K562 (cell line): ENCODE measurements around the gene PCDHGB2. TPM values are rescaled to one million over a fixed set of nuclear protein-coding genes. Genes with fewer than 3 reads are reported as not detected.
A peak's percentile ranks its signal among the peaks of the same experiment; 100 is the strongest.

Experiments
- ATAC-seq: fragments of 200-7000 bp; cut with Tn5 transposase; 3 replicates; pipeline ENCODE4 v1.9.1; 2020; ENCODE audit warnings: moderate library complexity
- BruUV-seq: library from RNA; stranded (reverse); fragments of 400-500 nt; replicated peaks from 2 replicates; lab custom pipeline; 2021; lab: Mats Ljungman, UMichigan
- CTCF ChIA-PET: fragments of 300-600 bp; formaldehyde crosslinking; extraction: SDS; loops from one replicate; lab custom pipeline; 2021; ENCODE audit warnings: low intra/inter-chr PET ratio; lab: Yijun Ruan, JAX
- POLR2A ChIA-PET: fragments of 300-600, 350-650 bp; sonication (Branson Sonifier 250); formaldehyde crosslinking; extraction: SDS; loops from one replicate; lab custom pipeline; 2021; ENCODE audit warnings: antibody characterized with exemption, inconsistent platforms; lab: Yijun Ruan, JAX
- DNase-seq, 4 experiments: peaks; one replicate each; pipeline versions ENCODE4 v3.0.0 to v3.0.0-alpha.2; 2011 to 2018; ENCODE audit warnings: low spot score in 3 of 4, mixed read lengths in 3 of 4; ENCODE audit errors: extremely low read depth in 1 of 4
- FAIRE-seq: peaks from 2 replicates; lab custom pipeline; 2011; peaks lifted over from hg19 to GRCh38; lab: Jason Lieb, UNC
- H2AFZ ChIP-seq: 2 replicates; pipeline ENCODE4 v1.6.0; 2011; ENCODE audit warnings: low read depth, low read length, control low read depth, inconsistent platforms
- H3K27ac ChIP-seq: fragments of 200-600 bp; 3 replicates; pipeline ENCODE4 v1.8.0; 2011; ENCODE audit warnings: low read depth, mild to moderate bottlenecking, control low read depth, inconsistent platforms, low read length, moderate library complexity, mixed read lengths; ENCODE audit errors: extremely low read depth
- H3K27me3 ChIP-seq, 2 experiments: fragments of 300-600 bp in 1 of 2; 2 replicates in 1 of 2; 3 replicates in 1 of 2; pipeline versions ENCODE4 v1.6.0 to v1.8.0; 2011; ENCODE audit warnings: inconsistent platforms in 2 of 2, low read length in 2 of 2, mild to moderate bottlenecking in 1 of 2, mixed read lengths in 1 of 2, moderate library complexity in 1 of 2; ENCODE audit not compliant: control insufficient read depth in 2 of 2, insufficient read depth in 2 of 2
- H3K36me3 ChIP-seq: fragments of 300-600 bp; 3 replicates; pipeline ENCODE4 v1.8.0; 2011; ENCODE audit warnings: mild to moderate bottlenecking, low read length, inconsistent platforms; ENCODE audit not compliant: control insufficient read depth, insufficient read depth
- H3K4me1 ChIP-seq, 2 experiments: fragments of 200-600 bp in 1 of 2; replicated peaks in 1 of 2; 2 replicates in 1 of 2; 3 replicates in 1 of 2; pipeline versions ENCODE4 v1.5.1 to v1.8.0; 2011; ENCODE audit warnings: inconsistent platforms in 2 of 2, low read length in 2 of 2, mild to moderate bottlenecking in 1 of 2, mixed read lengths in 1 of 2, moderate library complexity in 1 of 2; ENCODE audit not compliant: control insufficient read depth in 2 of 2, insufficient read depth in 2 of 2
- H3K4me2 ChIP-seq: 2 replicates; pipeline ENCODE4 v1.6.1; 2011; ENCODE audit warnings: low read length, control low read depth, inconsistent platforms, mixed read lengths; ENCODE audit not compliant: insufficient read depth
- H3K4me3 ChIP-seq: fragments of 200-600 bp; sonication (generic), shearing (Covaris generic); 2 replicates; pipeline ENCODE4 v1.5.1; 2016; ENCODE audit warnings: control low read depth, inconsistent platforms
- H3K79me2 ChIP-seq: fragments of 200-600 bp; 3 replicates; pipeline ENCODE4 v1.8.0; 2011; ENCODE audit warnings: low read length, inconsistent platforms; ENCODE audit not compliant: control insufficient read depth, insufficient read depth
- H3K9ac ChIP-seq, 2 experiments: 2 replicates each; pipeline versions ENCODE4 v1.6.0 to v1.6.1; 2011; ENCODE audit warnings: low read depth in 2 of 2, low read length in 2 of 2, control low read depth in 1 of 2, inconsistent platforms in 1 of 2, mild to moderate bottlenecking in 1 of 2, mixed read lengths in 1 of 2; ENCODE audit not compliant: insufficient read depth in 1 of 2
- H3K9me1 ChIP-seq: one replicate; pipeline ENCODE4 v1.6.0; 2011; ENCODE audit warnings: inconsistent platforms, mild to moderate bottlenecking, low read length, moderate library complexity; ENCODE audit not compliant: control insufficient read depth, insufficient read depth
- H3K9me3 ChIP-seq: replicated peaks from 2 replicates; pipeline ENCODE4 v1.5.1; 2011; ENCODE audit warnings: low read depth, low read length, inconsistent platforms; ENCODE audit not compliant: control insufficient read depth, insufficient read depth
- H4K20me1 ChIP-seq: replicated peaks from 2 replicates; pipeline ENCODE4 v1.6.1; 2011; ENCODE audit warnings: low read length, inconsistent platforms, mixed read lengths; ENCODE audit not compliant: control insufficient read depth, insufficient read depth
- SMAD2 ChIP-seq: fragments of 150-350 bp; IDR thresholded peaks from 2 replicates; pipeline ENCODE4 v1.6.1; 2014; ENCODE audit warnings: low read depth, mild to moderate bottlenecking, low read length
- WGBS: fragments of 100-300 bp; shearing (Covaris generic); methylation state at CpG from one replicate; pipeline ENCODE4 v1.1.6; 2016; ENCODE audit warnings: low coverage, mixed read lengths; ENCODE audit not compliant: insufficient coverage; ENCODE audit errors: missing lambda C conversion rate; 5-methylcytosine and 5-hydroxymethylcytosine counted together
- in situ Hi-C: fragments of 300-500 bp; cut with MboI; formaldehyde crosslinking; loops from 4 replicates; pipeline ENCODE4 v1.15.0; 2018; ENCODE audit warnings: inconsistent platforms, mixed read lengths
- intact Hi-C: fragments of 100-400 bp; cut with micrococcal nuclease; formaldehyde crosslinking; loops from 2 replicates; pipeline ENCODE4 v1.14.2; 2022
- polyA plus RNA-seq, 8 experiments: library from polyadenylated mRNA; depleted of rRNA in 4 of 8; stranded (reverse) in 5 of 8; unstranded in 3 of 8; fragments of >200 nt; fragmentation: Nextera tagmentation in 2 of 8; fragmentation: Illumina TruSeq in 1 of 8; extraction: Ambion mirVana in 2 of 8; extraction: Trizol in 1 of 8; gene quantifications; 2 replicates each; pipeline versions ENCODE4 v1.2.1 to v1.2.3, GENCODE V29; 2011 to 2014; ENCODE audit warnings: inconsistent platforms in 1 of 8, missing spikeins in 1 of 8
- total RNA-seq, 7 experiments: library from RNA; depleted of rRNA in 6 of 7; stranded (reverse); fragments of >200 nt in 6 of 7; fragmentation: Illumina TruSeq in 2 of 7; extraction: Trizol in 2 of 7; gene quantifications; 2 replicates each; pipeline versions ENCODE4 v1.2.1 to v1.2.3, GENCODE V29; 2011 to 2021; ENCODE audit warnings: low replicate concordance in 1 of 7
- TF ChIP-seq, protein P1 (sequence below), 2 experiments: IDR thresholded peaks; 2 replicates each; pipeline ENCODE4 v1.6.1; 2011; ENCODE audit warnings: borderline replicate concordance in 1 of 2, control low read depth in 1 of 2, low read depth in 1 of 2, low read length in 1 of 2, mild to moderate bottlenecking in 1 of 2, mixed read lengths in 1 of 2, moderate library complexity in 1 of 2; ENCODE audit not compliant: insufficient read depth in 1 of 2, insufficient read length in 1 of 2, poor library complexity in 1 of 2, severe bottlenecking in 1 of 2; ENCODE audit errors: extremely low read depth in 1 of 2
- TF ChIP-seq, protein P2 (sequence below): fragments of 450-650 bp; IDR thresholded peaks from 2 replicates; pipeline ENCODE4 v1.6.1; 2016; ENCODE audit warnings: mild to moderate bottlenecking, moderate library complexity

The PCDHGB2 gene
- total and polyA plus RNA-seq, 9 of the 15 experiments (the other 6 are each of a cell fraction or from before 2014, with no cell fraction given), result 0.06 to 0.54 (median 0.29) TPM; not detected in 1

DNA sequence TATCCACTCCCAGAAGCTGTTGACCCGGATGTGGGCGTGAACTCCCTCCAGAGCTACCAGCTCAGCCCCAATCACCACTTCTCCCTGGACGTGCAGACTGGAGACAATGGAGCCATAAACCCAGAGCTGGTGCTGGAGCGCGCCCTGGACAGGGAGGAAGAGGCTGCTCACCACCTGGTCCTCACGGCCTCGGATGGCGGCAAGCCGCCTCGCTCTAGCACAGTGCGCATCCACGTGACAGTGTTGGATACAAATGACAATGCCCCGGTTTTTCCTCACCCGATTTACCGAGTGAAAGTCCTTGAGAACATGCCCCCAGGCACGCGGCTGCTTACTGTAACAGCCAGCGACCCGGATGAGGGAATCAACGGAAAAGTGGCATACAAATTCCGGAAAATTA lies 33.5 kb downstream of the PCDHGB2 start:
- no TSS peak for BruUV-seq
- Histone ChIP-seq H3K4me2 (no peak overlapping the region; the same call in 1 of the 2 replicates), H4K20me1 (no peaks in the 10 kb centered on the region)
- in situ Hi-C loops, result no loop called here
- DNase-seq, result no peak
- TF ChIP-seq SMAD2, result no peak
- TF ChIP-seq, protein P1, sequence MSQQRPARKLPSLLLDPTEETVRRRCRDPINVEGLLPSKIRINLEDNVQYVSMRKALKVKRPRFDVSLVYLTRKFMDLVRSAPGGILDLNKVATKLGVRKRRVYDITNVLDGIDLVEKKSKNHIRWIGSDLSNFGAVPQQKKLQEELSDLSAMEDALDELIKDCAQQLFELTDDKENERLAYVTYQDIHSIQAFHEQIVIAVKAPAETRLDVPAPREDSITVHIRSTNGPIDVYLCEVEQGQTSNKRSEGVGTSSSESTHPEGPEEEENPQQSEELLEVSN (IDR thresholded peaks at IDR 0.05; ENCODE audit: borderline replicate concordance in 1 of 2, extremely low read depth in 1 of 2, insufficient read depth in 1 of 2, insufficient read length in 1 of 2, low read depth in 1 of 2, low read length in 1 of 2, poor library complexity in 1 of 2, severe bottlenecking in 1 of 2), result peak; percentile 22 to 68
- TF ChIP-seq, protein P2, sequence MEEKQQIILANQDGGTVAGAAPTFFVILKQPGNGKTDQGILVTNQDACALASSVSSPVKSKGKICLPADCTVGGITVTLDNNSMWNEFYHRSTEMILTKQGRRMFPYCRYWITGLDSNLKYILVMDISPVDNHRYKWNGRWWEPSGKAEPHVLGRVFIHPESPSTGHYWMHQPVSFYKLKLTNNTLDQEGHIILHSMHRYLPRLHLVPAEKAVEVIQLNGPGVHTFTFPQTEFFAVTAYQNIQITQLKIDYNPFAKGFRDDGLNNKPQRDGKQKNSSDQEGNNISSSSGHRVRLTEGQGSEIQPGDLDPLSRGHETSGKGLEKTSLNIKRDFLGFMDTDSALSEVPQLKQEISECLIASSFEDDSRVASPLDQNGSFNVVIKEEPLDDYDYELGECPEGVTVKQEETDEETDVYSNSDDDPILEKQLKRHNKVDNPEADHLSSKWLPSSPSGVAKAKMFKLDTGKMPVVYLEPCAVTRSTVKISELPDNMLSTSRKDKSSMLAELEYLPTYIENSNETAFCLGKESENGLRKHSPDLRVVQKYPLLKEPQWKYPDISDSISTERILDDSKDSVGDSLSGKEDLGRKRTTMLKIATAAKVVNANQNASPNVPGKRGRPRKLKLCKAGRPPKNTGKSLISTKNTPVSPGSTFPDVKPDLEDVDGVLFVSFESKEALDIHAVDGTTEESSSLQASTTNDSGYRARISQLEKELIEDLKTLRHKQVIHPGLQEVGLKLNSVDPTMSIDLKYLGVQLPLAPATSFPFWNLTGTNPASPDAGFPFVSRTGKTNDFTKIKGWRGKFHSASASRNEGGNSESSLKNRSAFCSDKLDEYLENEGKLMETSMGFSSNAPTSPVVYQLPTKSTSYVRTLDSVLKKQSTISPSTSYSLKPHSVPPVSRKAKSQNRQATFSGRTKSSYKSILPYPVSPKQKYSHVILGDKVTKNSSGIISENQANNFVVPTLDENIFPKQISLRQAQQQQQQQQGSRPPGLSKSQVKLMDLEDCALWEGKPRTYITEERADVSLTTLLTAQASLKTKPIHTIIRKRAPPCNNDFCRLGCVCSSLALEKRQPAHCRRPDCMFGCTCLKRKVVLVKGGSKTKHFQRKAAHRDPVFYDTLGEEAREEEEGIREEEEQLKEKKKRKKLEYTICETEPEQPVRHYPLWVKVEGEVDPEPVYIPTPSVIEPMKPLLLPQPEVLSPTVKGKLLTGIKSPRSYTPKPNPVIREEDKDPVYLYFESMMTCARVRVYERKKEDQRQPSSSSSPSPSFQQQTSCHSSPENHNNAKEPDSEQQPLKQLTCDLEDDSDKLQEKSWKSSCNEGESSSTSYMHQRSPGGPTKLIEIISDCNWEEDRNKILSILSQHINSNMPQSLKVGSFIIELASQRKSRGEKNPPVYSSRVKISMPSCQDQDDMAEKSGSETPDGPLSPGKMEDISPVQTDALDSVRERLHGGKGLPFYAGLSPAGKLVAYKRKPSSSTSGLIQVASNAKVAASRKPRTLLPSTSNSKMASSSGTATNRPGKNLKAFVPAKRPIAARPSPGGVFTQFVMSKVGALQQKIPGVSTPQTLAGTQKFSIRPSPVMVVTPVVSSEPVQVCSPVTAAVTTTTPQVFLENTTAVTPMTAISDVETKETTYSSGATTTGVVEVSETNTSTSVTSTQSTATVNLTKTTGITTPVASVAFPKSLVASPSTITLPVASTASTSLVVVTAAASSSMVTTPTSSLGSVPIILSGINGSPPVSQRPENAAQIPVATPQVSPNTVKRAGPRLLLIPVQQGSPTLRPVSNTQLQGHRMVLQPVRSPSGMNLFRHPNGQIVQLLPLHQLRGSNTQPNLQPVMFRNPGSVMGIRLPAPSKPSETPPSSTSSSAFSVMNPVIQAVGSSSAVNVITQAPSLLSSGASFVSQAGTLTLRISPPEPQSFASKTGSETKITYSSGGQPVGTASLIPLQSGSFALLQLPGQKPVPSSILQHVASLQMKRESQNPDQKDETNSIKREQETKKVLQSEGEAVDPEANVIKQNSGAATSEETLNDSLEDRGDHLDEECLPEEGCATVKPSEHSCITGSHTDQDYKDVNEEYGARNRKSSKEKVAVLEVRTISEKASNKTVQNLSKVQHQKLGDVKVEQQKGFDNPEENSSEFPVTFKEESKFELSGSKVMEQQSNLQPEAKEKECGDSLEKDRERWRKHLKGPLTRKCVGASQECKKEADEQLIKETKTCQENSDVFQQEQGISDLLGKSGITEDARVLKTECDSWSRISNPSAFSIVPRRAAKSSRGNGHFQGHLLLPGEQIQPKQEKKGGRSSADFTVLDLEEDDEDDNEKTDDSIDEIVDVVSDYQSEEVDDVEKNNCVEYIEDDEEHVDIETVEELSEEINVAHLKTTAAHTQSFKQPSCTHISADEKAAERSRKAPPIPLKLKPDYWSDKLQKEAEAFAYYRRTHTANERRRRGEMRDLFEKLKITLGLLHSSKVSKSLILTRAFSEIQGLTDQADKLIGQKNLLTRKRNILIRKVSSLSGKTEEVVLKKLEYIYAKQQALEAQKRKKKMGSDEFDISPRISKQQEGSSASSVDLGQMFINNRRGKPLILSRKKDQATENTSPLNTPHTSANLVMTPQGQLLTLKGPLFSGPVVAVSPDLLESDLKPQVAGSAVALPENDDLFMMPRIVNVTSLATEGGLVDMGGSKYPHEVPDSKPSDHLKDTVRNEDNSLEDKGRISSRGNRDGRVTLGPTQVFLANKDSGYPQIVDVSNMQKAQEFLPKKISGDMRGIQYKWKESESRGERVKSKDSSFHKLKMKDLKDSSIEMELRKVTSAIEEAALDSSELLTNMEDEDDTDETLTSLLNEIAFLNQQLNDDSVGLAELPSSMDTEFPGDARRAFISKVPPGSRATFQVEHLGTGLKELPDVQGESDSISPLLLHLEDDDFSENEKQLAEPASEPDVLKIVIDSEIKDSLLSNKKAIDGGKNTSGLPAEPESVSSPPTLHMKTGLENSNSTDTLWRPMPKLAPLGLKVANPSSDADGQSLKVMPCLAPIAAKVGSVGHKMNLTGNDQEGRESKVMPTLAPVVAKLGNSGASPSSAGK, result peak; percentile 18; the same call in 1 of the 2 replicates
- TF ChIP-seq, all 486 proteins: peak for 2
- ChIA-PET POLR2A (no interaction called here), CTCF (no interaction called here)
- Histone ChIP-seq H3K27ac (no peak overlapping the region), H3K4me3 (no peak overlapping the region), H2AFZ (no peak overlapping the region), H3K9ac (no peak overlapping the region), H3K27me3 (peaks cover 0 to 29% of the 10 kb centered on the region in 2 experiments; a peak in 3 of 5 replicates), H3K9me3 (no peaks in the 10 kb centered on the region), H3K9me1 (no peaks in the 10 kb centered on the region), H3K4me1 (peaks cover 0 to 13% of the 10 kb centered on the region in 2 experiments; a peak in 1 of 5 replicates), H3K36me3 (no peaks in the 10 kb centered on the region), H3K79me2 (no peaks in the 10 kb centered on the region)
- intact Hi-C loops, result no loop called here
- ATAC-seq (no peak), FAIRE-seq (no peak)
- WGBS, result 18% methylated on average over 21 of the region's 21 CpGs
